Testis (tissue), 2 donors: ENCODE measurements around the gene GPR78.

Experiments
- POLR2A ChIP-seq: fragments of 450-650 bp; IDR thresholded peaks from one replicate; pipeline ENCODE4 v1.6.1; 2017; ENCODE audit warnings: antibody characterized with exemption, mild to moderate bottlenecking, moderate library complexity
- TF ChIP-seq, protein P1 (sequence below), 3 experiments: fragments of 450-650 bp in 2 of 3; fragments of 200-600 bp in 1 of 3; sonication (generic) in 1 of 3; IDR thresholded peaks; one replicate each; pipeline ENCODE4 v1.5.1; 2016 to 2019; ENCODE audit warnings: antibody characterized with exemption in 3 of 3, mild to moderate bottlenecking in 2 of 3, moderate library complexity in 1 of 3

DNA sequence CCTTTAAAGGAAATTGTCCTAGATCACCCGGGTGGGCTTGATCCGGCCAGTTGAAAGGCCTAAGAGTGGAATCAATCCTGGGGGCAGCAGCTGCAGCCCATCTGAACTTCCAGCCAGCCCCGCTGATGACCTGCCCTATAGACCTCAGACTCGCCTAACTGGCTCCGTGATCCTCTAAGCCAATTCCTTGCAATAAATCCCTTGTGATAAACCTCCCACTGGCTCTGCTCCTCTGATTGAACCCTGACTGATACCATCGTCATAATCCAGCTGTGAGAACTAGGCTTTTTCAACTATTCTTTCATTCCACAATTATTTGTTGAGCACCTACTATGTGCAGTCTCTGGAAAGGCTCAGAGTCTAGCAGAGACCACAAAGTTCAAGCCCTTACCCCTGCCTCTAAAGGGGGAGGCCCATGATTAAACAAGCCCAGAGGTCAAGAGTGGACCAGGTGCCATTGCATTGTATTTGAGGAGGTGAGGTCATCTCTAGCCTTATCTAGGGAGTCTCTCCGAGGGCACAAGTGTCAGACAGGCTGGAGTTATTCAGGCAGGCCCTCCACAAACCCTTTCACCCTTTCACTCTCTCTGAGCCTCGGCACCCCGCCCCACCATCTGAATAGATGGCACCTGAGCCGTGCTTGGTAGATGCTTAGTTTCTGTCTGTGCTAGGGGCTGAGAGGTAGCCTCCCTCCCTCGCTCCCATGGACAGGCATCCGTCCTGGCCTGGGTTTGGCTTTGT is 20.5 kb upstream of the GPR78 start:
- TF ChIP-seq, protein P1, sequence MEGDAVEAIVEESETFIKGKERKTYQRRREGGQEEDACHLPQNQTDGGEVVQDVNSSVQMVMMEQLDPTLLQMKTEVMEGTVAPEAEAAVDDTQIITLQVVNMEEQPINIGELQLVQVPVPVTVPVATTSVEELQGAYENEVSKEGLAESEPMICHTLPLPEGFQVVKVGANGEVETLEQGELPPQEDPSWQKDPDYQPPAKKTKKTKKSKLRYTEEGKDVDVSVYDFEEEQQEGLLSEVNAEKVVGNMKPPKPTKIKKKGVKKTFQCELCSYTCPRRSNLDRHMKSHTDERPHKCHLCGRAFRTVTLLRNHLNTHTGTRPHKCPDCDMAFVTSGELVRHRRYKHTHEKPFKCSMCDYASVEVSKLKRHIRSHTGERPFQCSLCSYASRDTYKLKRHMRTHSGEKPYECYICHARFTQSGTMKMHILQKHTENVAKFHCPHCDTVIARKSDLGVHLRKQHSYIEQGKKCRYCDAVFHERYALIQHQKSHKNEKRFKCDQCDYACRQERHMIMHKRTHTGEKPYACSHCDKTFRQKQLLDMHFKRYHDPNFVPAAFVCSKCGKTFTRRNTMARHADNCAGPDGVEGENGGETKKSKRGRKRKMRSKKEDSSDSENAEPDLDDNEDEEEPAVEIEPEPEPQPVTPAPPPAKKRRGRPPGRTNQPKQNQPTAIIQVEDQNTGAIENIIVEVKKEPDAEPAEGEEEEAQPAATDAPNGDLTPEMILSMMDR (IDR thresholded peaks at IDR 0.05), result no peak
- no peak for TF ChIP-seq POLR2A
